OCI-LY1 (cell line): ENCODE measurements around the gene GALNT9.

Source experiments
- H2AFZ ChIP-seq: fragments of 200-600 bp; sonication (generic), shearing (Covaris generic); 2 replicates; pipeline ENCODE4 v1.6.0; 2014; ENCODE audit warnings: antibody characterized with exemption, mild to moderate bottlenecking, low read length
- H3F3A ChIP-seq: fragments of 200-600 bp; sonication (generic), shearing (Covaris generic); 2 replicates; pipeline ENCODE4 v1.6.0; 2014; ENCODE audit warnings: mild to moderate bottlenecking, antibody characterized with exemption, low read length, moderate library complexity; ENCODE audit not compliant: insufficient read depth
- H3K27ac ChIP-seq: fragments of 200-600 bp; sonication (generic); 2 replicates; pipeline ENCODE4 v1.5.1; 2014; ENCODE audit warnings: low read length, mixed run types, mild to moderate bottlenecking, low read depth; ENCODE audit not compliant: poor library complexity, severe bottlenecking
- H3K27me3 ChIP-seq: fragments of 200-600 bp; sonication (generic); 2 replicates; pipeline ENCODE4 v1.6.0; 2014; ENCODE audit warnings: antibody characterized with exemption, mild to moderate bottlenecking, low read length, moderate library complexity; ENCODE audit not compliant: insufficient read depth
- H3K36me3 ChIP-seq: fragments of 200-600 bp; sonication (generic); 2 replicates; pipeline ENCODE4 v1.6.1; 2014; ENCODE audit warnings: mild to moderate bottlenecking, antibody characterized with exemption, low read length, moderate library complexity, mixed read lengths; ENCODE audit not compliant: insufficient read depth
- H3K4me1 ChIP-seq: fragments of 200-600 bp; sonication (generic); 2 replicates; pipeline ENCODE4 v1.5.1; 2014; ENCODE audit warnings: mild to moderate bottlenecking, low read length, moderate library complexity; ENCODE audit not compliant: insufficient read depth, severe bottlenecking
- H3K4me2 ChIP-seq: fragments of 200-600 bp; sonication (generic), shearing (Covaris generic); 2 replicates; pipeline ENCODE4 v1.6.1; 2014; ENCODE audit warnings: low read length
- H3K4me3 ChIP-seq: fragments of 200-600 bp; sonication (generic); 2 replicates; pipeline ENCODE4 v1.5.1; 2014; ENCODE audit warnings: low read length, low read depth, mild to moderate bottlenecking, mixed read lengths; ENCODE audit not compliant: poor library complexity, severe bottlenecking
- H3K79me2 ChIP-seq: fragments of 200-600 bp; shearing (Covaris generic); 2 replicates; pipeline ENCODE4 v1.6.1; 2016; ENCODE audit warnings: mixed run types, low read length, mixed read lengths; ENCODE audit not compliant: insufficient read depth
- H3K9ac ChIP-seq: fragments of 200-600 bp; sonication (generic), shearing (Covaris generic); 2 replicates; pipeline ENCODE4 v1.6.1; 2014; ENCODE audit warnings: mild to moderate bottlenecking, low read length, mixed read lengths
- H3K9me2 ChIP-seq: fragments of 200-600 bp; sonication (generic), shearing (Covaris generic); 2 replicates; pipeline ENCODE4 v1.6.1; 2014; ENCODE audit warnings: low read depth, mild to moderate bottlenecking, low read length, mixed read lengths
- H3K9me3 ChIP-seq: fragments of 200-600 bp; shearing (Covaris generic); 2 replicates; pipeline ENCODE4 v1.6.1; 2014; ENCODE audit warnings: low read length, mixed read lengths
- H4K20me1 ChIP-seq: fragments of 200-600 bp; sonication (generic), shearing (Covaris generic); 2 replicates; pipeline ENCODE4 v1.6.0; 2016; ENCODE audit warnings: mild to moderate bottlenecking, low read length; ENCODE audit not compliant: insufficient read depth
- EZH2 ChIP-seq: fragments of 200-600 bp; sonication (generic), shearing (Covaris generic); IDR thresholded peaks from 2 replicates; pipeline ENCODE4 v1.8.0; 2017; ENCODE audit warnings: borderline replicate concordance, mixed run types, mild to moderate bottlenecking, antibody characterized with exemption, low read length, moderate library complexity, mixed read lengths
- TF ChIP-seq, protein P1 (sequence below): fragments of 200-600 bp; sonication (generic), shearing (Covaris generic); IDR thresholded peaks from 2 replicates; pipeline ENCODE4 v1.5.1; 2017; ENCODE audit warnings: mild to moderate bottlenecking, antibody characterized with exemption, low read length, moderate library complexity, mixed read lengths

GALNT9 gene

GRCh38 chr12:132210223-132211055 lies 119.0 kb downstream of the GALNT9 start:
- Histone ChIP-seq H3F3A (no peaks in the 10 kb centered on the region), H3K4me3 (no peak overlapping the region), H3K9me3 (no peaks in the 10 kb centered on the region), H3K36me3 (no peaks in the 10 kb centered on the region), H3K4me2 (no peak overlapping the region), H3K79me2 (no peaks in the 10 kb centered on the region), H3K27me3 (0 out of 2 replicates have a peak, but pooled peaks cover 3% of the 10 kb centered on the region), H3K4me1 (no peaks in the 10 kb centered on the region), H3K27ac (no peak overlapping the region), H2AFZ (no peak overlapping the region), H3K9me2 (no peaks in the 10 kb centered on the region), H3K9ac (no peak overlapping the region), H4K20me1 (no peaks in the 10 kb centered on the region)
- TF ChIP-seq, protein P1, sequence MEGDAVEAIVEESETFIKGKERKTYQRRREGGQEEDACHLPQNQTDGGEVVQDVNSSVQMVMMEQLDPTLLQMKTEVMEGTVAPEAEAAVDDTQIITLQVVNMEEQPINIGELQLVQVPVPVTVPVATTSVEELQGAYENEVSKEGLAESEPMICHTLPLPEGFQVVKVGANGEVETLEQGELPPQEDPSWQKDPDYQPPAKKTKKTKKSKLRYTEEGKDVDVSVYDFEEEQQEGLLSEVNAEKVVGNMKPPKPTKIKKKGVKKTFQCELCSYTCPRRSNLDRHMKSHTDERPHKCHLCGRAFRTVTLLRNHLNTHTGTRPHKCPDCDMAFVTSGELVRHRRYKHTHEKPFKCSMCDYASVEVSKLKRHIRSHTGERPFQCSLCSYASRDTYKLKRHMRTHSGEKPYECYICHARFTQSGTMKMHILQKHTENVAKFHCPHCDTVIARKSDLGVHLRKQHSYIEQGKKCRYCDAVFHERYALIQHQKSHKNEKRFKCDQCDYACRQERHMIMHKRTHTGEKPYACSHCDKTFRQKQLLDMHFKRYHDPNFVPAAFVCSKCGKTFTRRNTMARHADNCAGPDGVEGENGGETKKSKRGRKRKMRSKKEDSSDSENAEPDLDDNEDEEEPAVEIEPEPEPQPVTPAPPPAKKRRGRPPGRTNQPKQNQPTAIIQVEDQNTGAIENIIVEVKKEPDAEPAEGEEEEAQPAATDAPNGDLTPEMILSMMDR: no peak
- TF ChIP-seq EZH2: no peak

DNA sequence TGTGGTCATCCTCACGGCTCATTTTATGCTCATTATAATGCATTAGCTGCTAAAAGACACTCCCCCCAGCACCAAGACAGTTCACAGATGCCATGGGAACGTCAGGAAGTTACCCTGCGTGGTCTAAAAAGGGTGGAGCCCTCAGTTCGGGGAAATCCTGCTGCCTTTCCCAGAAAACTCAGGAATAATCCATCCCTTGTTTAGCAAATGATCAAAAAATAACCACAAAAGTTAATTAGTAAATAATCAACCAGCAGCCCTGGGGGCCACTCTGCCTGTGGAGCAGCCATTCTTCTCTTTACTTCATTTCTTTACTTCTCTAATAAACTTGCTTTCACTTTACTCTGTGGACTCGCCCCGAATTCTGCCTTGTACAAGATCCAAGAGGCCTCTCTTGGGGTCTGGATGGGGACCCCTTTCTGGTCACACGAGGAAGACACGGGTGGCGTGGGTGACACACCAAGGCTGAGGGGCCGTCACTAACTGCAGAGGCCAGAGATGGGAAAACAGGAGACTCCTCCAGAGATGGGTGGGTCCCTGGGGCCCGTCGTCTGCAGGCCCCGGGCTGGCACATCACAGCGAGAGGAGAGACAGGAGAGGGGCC lies 119.7 kb downstream of the GALNT9 start:
- Histone ChIP-seq H3K4me2 (no peak overlapping the region), H3K4me3 (no peak overlapping the region), H3K36me3 (no peaks in the 10 kb centered on the region), H3K4me1 (no peaks in the 10 kb centered on the region), H3F3A (no peaks in the 10 kb centered on the region), H3K79me2 (no peaks in the 10 kb centered on the region), H4K20me1 (no peaks in the 10 kb centered on the region), H3K27me3 (0 out of 2 replicates have a peak, but pooled peaks cover 3% of the 10 kb centered on the region), H3K9me2 (no peaks in the 10 kb centered on the region), H3K9ac (no peak overlapping the region), H2AFZ (no peak overlapping the region), H3K27ac (no peak overlapping the region), H3K9me3 (no peaks in the 10 kb centered on the region)
- TF ChIP-seq, protein P1: no peak
- no peak for TF ChIP-seq EZH2

DNA sequence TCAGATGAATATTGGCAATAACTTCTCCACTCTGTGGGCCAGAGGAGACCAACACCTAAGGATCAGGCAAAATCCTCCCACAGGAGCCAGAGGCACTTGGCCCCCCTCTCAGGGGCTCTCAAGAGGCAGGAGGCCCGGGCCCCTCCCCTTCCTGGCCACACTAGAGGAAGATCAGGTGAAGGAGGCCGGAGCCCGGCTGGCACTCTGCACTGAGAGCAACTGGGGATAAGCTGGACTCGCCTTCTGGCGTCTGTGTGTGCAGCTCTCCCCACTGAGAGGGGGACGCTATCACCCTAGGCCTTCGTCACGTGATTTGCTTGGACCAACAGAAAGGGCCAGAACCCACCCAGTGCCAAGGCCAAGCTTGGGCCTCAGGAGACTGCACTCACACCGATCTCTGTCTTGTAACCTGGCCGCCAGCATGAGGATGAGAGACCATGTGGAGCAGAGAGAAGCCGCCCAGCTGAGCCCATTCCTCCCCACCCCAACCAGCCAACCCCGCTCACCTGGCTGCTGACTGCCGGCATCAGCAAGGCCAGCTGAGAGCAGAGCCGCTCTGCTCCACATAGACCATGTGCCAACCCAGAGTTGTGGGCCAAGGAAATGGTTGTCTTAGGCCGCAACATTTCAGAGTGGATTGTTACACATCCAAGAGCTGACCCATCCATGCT lies 121.1 kb downstream of the GALNT9 start:
- no peaks in the 10 kb centered on the region for H3K9me2 ChIP-seq
- H3K4me1 ChIP-seq: no peaks in the 10 kb centered on the region
- no peak overlapping the region for H3K27ac ChIP-seq
- 0 out of 2 replicates have a peak, but pooled peaks cover 3% of the 10 kb centered on the region for H3K27me3 ChIP-seq
- no peaks in the 10 kb centered on the region for H3F3A ChIP-seq
- H4K20me1 ChIP-seq: no peaks in the 10 kb centered on the region
- H3K9ac ChIP-seq: no peak overlapping the region
- TF ChIP-seq, protein P1: no peak
- TF ChIP-seq EZH2: no peak
- no peak overlapping the region for H3K4me2 ChIP-seq
- no peaks in the 10 kb centered on the region for H3K9me3 ChIP-seq
- H3K4me3 ChIP-seq: no peak overlapping the region
- no peaks in the 10 kb centered on the region for H3K79me2 ChIP-seq
- no peaks in the 10 kb centered on the region for H3K36me3 ChIP-seq
- no peak overlapping the region for H2AFZ ChIP-seq
